ENCODE measurements around the gene OBSL1. TPM values are rescaled to one million over a fixed set of nuclear protein-coding genes. Genes with fewer than 3 reads are reported as not detected.

The OBSL1 gene
- total RNA-seq, 3 donors from 2014 or later (not counting 1 experiment from before 2014, with no cell fraction given) = 0.07 to 8.8 (median 0.32) TPM

GRCh38 chr2:219527076-219527394 is 44.3 kb downstream of the OBSL1 start:
- H3K27me3 Mint-ChIP-seq (ENCODE audit: low read depth in 2 of 2) = peaks cover 63 to 72% of the 10 kb centered on the region in 2 donors
- H3K9me3 Mint-ChIP-seq = no peaks in the 10 kb centered on the region
- no peak for DNase-seq
- TF ChIP-seq, protein P1, sequence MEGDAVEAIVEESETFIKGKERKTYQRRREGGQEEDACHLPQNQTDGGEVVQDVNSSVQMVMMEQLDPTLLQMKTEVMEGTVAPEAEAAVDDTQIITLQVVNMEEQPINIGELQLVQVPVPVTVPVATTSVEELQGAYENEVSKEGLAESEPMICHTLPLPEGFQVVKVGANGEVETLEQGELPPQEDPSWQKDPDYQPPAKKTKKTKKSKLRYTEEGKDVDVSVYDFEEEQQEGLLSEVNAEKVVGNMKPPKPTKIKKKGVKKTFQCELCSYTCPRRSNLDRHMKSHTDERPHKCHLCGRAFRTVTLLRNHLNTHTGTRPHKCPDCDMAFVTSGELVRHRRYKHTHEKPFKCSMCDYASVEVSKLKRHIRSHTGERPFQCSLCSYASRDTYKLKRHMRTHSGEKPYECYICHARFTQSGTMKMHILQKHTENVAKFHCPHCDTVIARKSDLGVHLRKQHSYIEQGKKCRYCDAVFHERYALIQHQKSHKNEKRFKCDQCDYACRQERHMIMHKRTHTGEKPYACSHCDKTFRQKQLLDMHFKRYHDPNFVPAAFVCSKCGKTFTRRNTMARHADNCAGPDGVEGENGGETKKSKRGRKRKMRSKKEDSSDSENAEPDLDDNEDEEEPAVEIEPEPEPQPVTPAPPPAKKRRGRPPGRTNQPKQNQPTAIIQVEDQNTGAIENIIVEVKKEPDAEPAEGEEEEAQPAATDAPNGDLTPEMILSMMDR (IDR thresholded peaks at IDR 0.05) = no peak
- no peak overlapping the region for H3K27ac ChIP-seq (ENCODE audit: low read length)
- intact Hi-C loops (cut with micrococcal nuclease) = no loop called here
- WGBS (ENCODE audit: insufficient coverage) = 57% methylated on average over 6 of the region's 6 CpGs
- no peaks in the 10 kb centered on the region for H3K36me3 Mint-ChIP-seq
- H3K36me3 ChIP-seq (ENCODE audit: control insufficient read depth, insufficient read depth, low read length) = no peaks in the 10 kb centered on the region
- peaks cover 29% of the 10 kb centered on the region for H3K27me3 ChIP-seq (ENCODE audit: control insufficient read depth, insufficient read depth, low read length)
- peaks cover 2% of the 10 kb centered on the region for H3K4me1 ChIP-seq (ENCODE audit: control insufficient read depth, insufficient read depth, low read length)
- ATAC-seq = no peak
- H3K27ac Mint-ChIP-seq = no peak overlapping the region
- H3K4me3 ChIP-seq (ENCODE audit: low read length) = no peak overlapping the region
- H3K4me1 Mint-ChIP-seq = peaks cover 0 to 13% of the 10 kb centered on the region in 2 donors
- H3K4me3 Mint-ChIP-seq = no peak overlapping the region
- H3K9me3 ChIP-seq (ENCODE audit: control insufficient read depth, insufficient read depth, low read length) = no peaks in the 10 kb centered on the region

- DNase-seq (no peak), ATAC-seq (no peak)
- no peaks in the 10 kb centered on the region for H3K36me3 ChIP-seq (ENCODE audit: control insufficient read depth, insufficient read depth, low read length)
- peaks cover 69 to 78% of the 10 kb centered on the region in 2 donors for H3K27me3 Mint-ChIP-seq (ENCODE audit: low read depth in 2 of 2)
- H3K27me3 ChIP-seq (ENCODE audit: control insufficient read depth, insufficient read depth, low read length) = peaks cover 32% of the 10 kb centered on the region
- TF ChIP-seq, protein P1 (IDR thresholded peaks at IDR 0.05) = no peak
- no peak overlapping the region for H3K4me3 Mint-ChIP-seq
- no peak overlapping the region for H3K4me3 ChIP-seq (ENCODE audit: low read length)
- 60% methylated on average over 10 of the region's 11 CpGs for WGBS (ENCODE audit: insufficient coverage)
- H3K9me3 Mint-ChIP-seq = no peaks in the 10 kb centered on the region
- H3K36me3 Mint-ChIP-seq = no peaks in the 10 kb centered on the region
- H3K4me1 ChIP-seq (ENCODE audit: control insufficient read depth, insufficient read depth, low read length) = peaks cover 2% of the 10 kb centered on the region
- peaks cover 0 to 19% of the 10 kb centered on the region in 2 donors for H3K4me1 Mint-ChIP-seq
- H3K27ac Mint-ChIP-seq = no peak overlapping the region
- no peaks in the 10 kb centered on the region for H3K9me3 ChIP-seq (ENCODE audit: control insufficient read depth, insufficient read depth, low read length)
- H3K27ac ChIP-seq (ENCODE audit: low read length) = no peak overlapping the region
- intact Hi-C loops (cut with micrococcal nuclease) = no loop called here
Measured at GRCh38 chr2:219526320-219527075, 44.8 kb downstream of the OBSL1 start.

DNA sequence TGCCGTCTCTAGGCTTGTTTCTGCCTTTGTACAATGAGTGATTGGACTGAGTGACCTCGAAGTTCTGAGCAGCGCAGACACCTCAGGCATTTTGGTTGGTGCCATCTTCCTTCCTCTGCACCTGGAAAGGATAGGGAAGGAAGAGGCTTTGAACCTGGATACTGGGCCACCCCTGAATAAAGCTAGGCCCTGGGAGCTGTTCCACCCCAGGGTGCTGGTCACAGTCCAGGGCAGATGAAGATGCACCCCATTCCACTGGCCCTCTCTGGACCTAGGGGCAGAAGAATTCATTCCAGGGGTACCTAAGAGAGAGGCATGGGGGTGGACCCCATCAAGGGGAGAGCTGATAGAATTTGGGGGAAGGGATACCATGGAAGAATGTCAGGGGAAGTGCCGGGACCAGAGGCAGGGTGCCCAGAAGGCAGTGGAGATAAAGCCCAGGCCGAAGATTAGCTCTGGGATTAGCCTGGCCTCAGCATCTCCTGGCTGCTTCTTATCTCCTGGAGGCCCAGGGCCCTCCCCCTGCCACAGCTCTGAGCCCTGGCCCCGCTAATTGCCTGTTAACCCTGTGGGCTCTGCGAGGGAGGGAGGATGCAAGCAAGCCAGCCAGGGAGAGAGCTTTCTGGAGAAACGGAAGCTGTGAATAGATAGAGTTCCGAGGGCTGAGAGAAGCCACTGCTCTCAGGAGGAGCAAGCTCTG is 45.7 kb downstream of the OBSL1 start:
- Mint-ChIP-seq H3K27me3 (ENCODE audit: low read depth in 2 of 2) (peaks cover 68 to 84% of the 10 kb centered on the region in 2 donors), H3K4me3 (no peak overlapping the region), H3K36me3 (no peaks in the 10 kb centered on the region), H3K4me1 (peaks cover 0 to 23% of the 10 kb centered on the region in 2 donors), H3K9me3 (no peaks in the 10 kb centered on the region), H3K27ac (no peak overlapping the region)
- WGBS (ENCODE audit: insufficient coverage) = 58% methylated on average over 7 of the region's 9 CpGs
- Histone ChIP-seq H3K36me3 (ENCODE audit: control insufficient read depth, insufficient read depth, low read length) (no peaks in the 10 kb centered on the region), H3K27me3 (ENCODE audit: control insufficient read depth, insufficient read depth, low read length) (peaks cover 35% of the 10 kb centered on the region), H3K4me3 (ENCODE audit: low read length) (no peak overlapping the region), H3K9me3 (ENCODE audit: control insufficient read depth, insufficient read depth, low read length) (no peaks in the 10 kb centered on the region), H3K27ac (ENCODE audit: low read length) (no peak overlapping the region), H3K4me1 (ENCODE audit: control insufficient read depth, insufficient read depth, low read length) (peaks cover 2% of the 10 kb centered on the region)
- DNase-seq (no peak), ATAC-seq (no peak)
- intact Hi-C loops (cut with micrococcal nuclease) = no loop called here
- TF ChIP-seq, protein P1 (IDR thresholded peaks at IDR 0.05) = no peak
